Neural cell (in vitro differentiated cells): ENCODE data around the gene CAP2. TPM values are rescaled to one million over a fixed set of nuclear protein-coding genes. Genes with fewer than 3 reads are reported as not detected.

ENCODE experiments used
- H2AFZ ChIP-seq: fragments of 200-600, 300-800 bp; sonication (generic), shearing (Covaris generic); 2 replicates; pipeline ENCODE4 v1.6.0; 2014; ENCODE audit warnings: low read depth, mild to moderate bottlenecking, antibody characterized with exemption, low read length, moderate library complexity
- H3F3A ChIP-seq: fragments of 200-600 bp; shearing (Covaris generic); 2 replicates; pipeline ENCODE4 v1.6.1; 2016; ENCODE audit warnings: mild to moderate bottlenecking, moderate library complexity, mixed read lengths, antibody characterized with exemption, low read length; ENCODE audit not compliant: insufficient read depth, poor library complexity, severe bottlenecking
- H3K27ac ChIP-seq: fragments of 200-600, 300-800 bp; sonication (generic), shearing (Covaris generic); 2 replicates; pipeline ENCODE4 v1.5.1; 2014; ENCODE audit warnings: mild to moderate bottlenecking, low read length, moderate library complexity
- H3K27me3 ChIP-seq: fragments of 300-800, 200-600 bp; sonication (generic), shearing (Covaris generic); 2 replicates; pipeline ENCODE4 v1.6.0; 2014; ENCODE audit warnings: mild to moderate bottlenecking, low read depth, low read length, moderate library complexity; ENCODE audit not compliant: insufficient read depth
- H3K36me3 ChIP-seq: fragments of 300-800, 200-600 bp; sonication (generic), shearing (Covaris generic); 2 replicates; pipeline ENCODE4 v1.5.1; 2014; ENCODE audit warnings: mild to moderate bottlenecking, antibody characterized with exemption, low read length, moderate library complexity; ENCODE audit not compliant: insufficient read depth
- H3K4me2 ChIP-seq: fragments of 300-800, 200-600 bp; sonication (generic), shearing (Covaris generic); 2 replicates; pipeline ENCODE4 v1.6.0; 2014; ENCODE audit warnings: mild to moderate bottlenecking, low read length
- H3K4me3 ChIP-seq: fragments of 300-800, 200-600 bp; sonication (generic), shearing (Covaris generic); 2 replicates; pipeline ENCODE4 v1.5.1; 2014; ENCODE audit warnings: mild to moderate bottlenecking, low read length, moderate library complexity
- H3K79me2 ChIP-seq: fragments of 200-600 bp; shearing (Covaris generic); replicated peaks from 2 replicates; pipeline ENCODE4 v1.6.0; 2014; ENCODE audit warnings: mild to moderate bottlenecking, low read length, moderate library complexity; ENCODE audit not compliant: insufficient read depth
- H3K9ac ChIP-seq: fragments of 300-800, 200-600 bp; sonication (generic), shearing (Covaris generic); 2 replicates; pipeline ENCODE4 v1.6.1; 2016; ENCODE audit warnings: mild to moderate bottlenecking, low read length, mixed read lengths
- H3K9me2 ChIP-seq: fragments of 200-600 bp; shearing (Covaris generic); 2 replicates; pipeline ENCODE4 v1.6.1; 2016; ENCODE audit warnings: mild to moderate bottlenecking, low read length, mixed read lengths; ENCODE audit not compliant: insufficient read depth
- H3K9me3 ChIP-seq: fragments of 200-600, 300-800 bp; sonication (generic), shearing (Covaris generic); 2 replicates; pipeline ENCODE4 v1.6.1; 2016; ENCODE audit warnings: mild to moderate bottlenecking, mixed run types, low read length, moderate library complexity, mixed read lengths
- H4K20me1 ChIP-seq: fragments of 200-600 bp; shearing (Covaris generic); 2 replicates; pipeline ENCODE4 v1.6.1; 2016; ENCODE audit warnings: mild to moderate bottlenecking, mixed run types; ENCODE audit not compliant: insufficient read depth
- CTCF ChIP-seq: fragments of 450-650 bp; IDR thresholded peaks from 2 replicates; pipeline ENCODE4 v1.5.1; 2014; ENCODE audit warnings: antibody characterized with exemption, mild to moderate bottlenecking, moderate library complexity; ENCODE audit not compliant: poor library complexity, severe bottlenecking
- EP300 ChIP-seq: fragments of 450-650 bp; conservative IDR thresholded peaks from 2 replicates; pipeline ENCODE4 v1.6.1; 2014; ENCODE audit warnings: antibody characterized with exemption, mild to moderate bottlenecking, moderate library complexity; ENCODE audit not compliant: poor library complexity, severe bottlenecking
- EZH2 ChIP-seq: fragments of 200-600, 300-800 bp; shearing (Covaris generic), sonication (generic); IDR thresholded peaks from 2 replicates; pipeline ENCODE4 v1.6.1; 2014; ENCODE audit warnings: antibody characterized with exemption, low read length, borderline replicate concordance, mild to moderate bottlenecking; ENCODE audit not compliant: insufficient read depth, poor library complexity, severe bottlenecking
- MXI1 ChIP-seq: fragments of 450-650 bp; conservative IDR thresholded peaks from 2 replicates; pipeline ENCODE4 v1.6.1; 2014; ENCODE audit warnings: antibody characterized with exemption, mild to moderate bottlenecking; ENCODE audit not compliant: poor library complexity, severe bottlenecking
- POLR2AphosphoS5 ChIP-seq: IDR thresholded peaks from 2 replicates; pipeline ENCODE4 v1.6.1; 2012
- RAD21 ChIP-seq: fragments of 450-650 bp; conservative IDR thresholded peaks from 2 replicates; pipeline ENCODE4 v1.6.1; 2014; ENCODE audit warnings: antibody characterized with exemption, mild to moderate bottlenecking, moderate library complexity
- REST ChIP-seq: IDR thresholded peaks from 2 replicates; pipeline ENCODE4 v1.6.1; 2012; ENCODE audit warnings: borderline replicate concordance
- SMC3 ChIP-seq: fragments of 450-650 bp; conservative IDR thresholded peaks from 2 replicates; pipeline ENCODE4 v1.6.1; 2014; ENCODE audit warnings: antibody characterized with exemption, mild to moderate bottlenecking, moderate library complexity; ENCODE audit not compliant: poor library complexity
- TAF1 ChIP-seq: IDR thresholded peaks from 2 replicates; pipeline ENCODE4 v1.6.1; 2012; ENCODE audit warnings: low read depth
- polyA plus RNA-seq: library from polyadenylated mRNA; depleted of rRNA; stranded (reverse); fragments of >200 nt; gene quantifications from 2 replicates; pipeline ENCODE4 v1.2.3, GENCODE V29; 2014

Gene CAP2
- polyA plus RNA-seq, 1 donor from 2014 or later: 13.4 TPM

GRCh38 chr6:17385660-17386059 lies 7.7 kb upstream of the CAP2 start:
- Histone ChIP-seq H3K36me3 (no peaks in the 10 kb centered on the region), H2AFZ (no peak overlapping the region), H3K4me2 (no peak overlapping the region)

GRCh38 chr6:17388365-17388764 lies 5.0 kb upstream of the CAP2 start:
- Histone ChIP-seq H3K4me2 (no peak overlapping the region), H3K27me3 (no peaks in the 10 kb centered on the region), H3K9me2 (no peaks in the 10 kb centered on the region), H3K36me3 (no peaks in the 10 kb centered on the region), H3F3A (no peaks in the 10 kb centered on the region), H3K9me3 (no peaks in the 10 kb centered on the region), H3K9ac (no peak overlapping the region), H2AFZ (no peak overlapping the region), H3K4me3 (no peak overlapping the region), H3K79me2 (no peaks in the 10 kb centered on the region), H3K27ac (no peak overlapping the region), H4K20me1 (no peaks in the 10 kb centered on the region)
- TF ChIP-seq EZH2 (no peak), TAF1 (no peak), RAD21 (no peak)

More at GRCh38 chr6:17385660-17386059, 7.7 kb upstream of the CAP2 start:
- Histone ChIP-seq H3K79me2 (no peaks in the 10 kb centered on the region), H3K27me3 (no peaks in the 10 kb centered on the region), H3K9ac (no peak overlapping the region), H4K20me1 (no peaks in the 10 kb centered on the region), H3F3A (no peaks in the 10 kb centered on the region), H3K27ac (no peak overlapping the region), H3K4me3 (no peak overlapping the region), H3K9me2 (no peaks in the 10 kb centered on the region), H3K9me3 (no peaks in the 10 kb centered on the region)
- TF ChIP-seq EP300 (no peak), POLR2AphosphoS5 (no peak), EZH2 (no peak), TAF1 (no peak), MXI1 (no peak), CTCF (no peak), SMC3 (no peak), REST (no peak), RAD21 (no peak)
